Measurements from ENCODE around the gene DTWD2. TPM values are rescaled to one million over a fixed set of nuclear protein-coding genes. Genes with fewer than 3 reads are reported as not detected.
"Not testable (repeated sequence)": the region's sequence is repeated elsewhere in the genome, so short reads cannot be mapped to it uniquely, and the experiment has no call there.

The DTWD2 gene
- total RNA-seq, 2 donors from 2014 or later, result 3.8 to 4.0 TPM

- DNase-seq (ENCODE audit: low spot score in 2 of 2) (no peak), ATAC-seq (no peak)
- Mint-ChIP-seq H3K27ac (no peak overlapping the region), H3K9me3 (peaks cover 10 to 12% of the 10 kb centered on the region in 2 donors), H3K36me3 (peaks cover 10 to 16% of the 10 kb centered on the region in 2 donors)
These were observed 19.4 kb downstream of the DTWD2 start for GRCh38 chr5:118968925-118969375.

DNA sequence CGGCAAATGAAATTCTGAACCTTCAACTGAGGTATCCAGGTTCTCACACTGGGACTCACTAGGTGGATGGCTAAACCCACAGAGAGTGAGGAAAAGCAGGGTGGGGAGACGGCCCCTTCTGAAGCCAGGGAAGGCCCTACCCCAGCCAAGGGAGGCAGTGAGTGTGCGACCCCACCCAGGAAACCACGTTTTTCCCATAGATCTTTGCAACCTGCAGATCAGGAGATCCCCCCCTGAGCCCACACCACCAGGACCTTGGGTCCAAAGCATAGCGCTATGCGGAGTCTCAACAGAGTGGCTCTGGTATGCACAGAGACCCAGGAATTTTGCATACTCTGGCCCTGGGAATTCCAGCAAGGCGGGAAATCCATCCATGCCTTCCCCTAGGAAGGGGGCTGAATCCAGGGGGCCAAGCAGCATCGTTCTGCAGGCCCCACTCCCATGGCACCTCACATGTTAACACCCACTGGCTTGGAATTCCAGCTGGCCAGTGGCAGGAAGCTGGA, 19.9 kb downstream of the DTWD2 start:
- Mint-ChIP-seq H3K9me3 (peaks cover 6 to 12% of the 10 kb centered on the region in 2 donors), H3K27ac (no peak overlapping the region), H3K36me3 (peaks cover 7 to 13% of the 10 kb centered on the region in 2 donors)
- DNase-seq (ENCODE audit: low spot score in 2 of 2) (no peak), ATAC-seq (no peak)

DNA sequence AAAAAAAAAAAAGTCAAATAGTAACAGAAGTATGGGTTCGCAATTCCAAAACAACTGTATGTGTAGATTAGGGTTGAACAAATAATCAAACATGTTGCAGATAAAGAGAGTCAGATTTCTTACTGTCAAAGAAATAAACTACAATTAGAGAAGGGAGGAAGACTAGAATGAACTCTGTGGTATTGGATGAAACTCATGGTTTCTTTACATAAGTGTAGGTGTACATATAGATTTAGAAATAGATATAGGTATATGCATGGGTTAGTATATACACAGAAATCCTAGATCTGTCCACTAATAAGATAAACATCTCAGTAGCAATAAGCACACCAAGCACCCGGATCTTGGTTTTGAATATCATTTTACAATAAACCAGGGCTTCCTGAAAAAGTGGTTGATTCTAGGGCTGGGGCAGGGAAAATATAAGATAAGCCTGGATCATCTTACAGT, 21.3 kb downstream of the DTWD2 start:
- ATAC-seq (no peak), DNase-seq (ENCODE audit: low spot score in 2 of 2) (no peak)
- peaks cover 5% of the 10 kb centered on the region in 2 donors for H3K9me3 Mint-ChIP-seq
- H3K27ac Mint-ChIP-seq, result no peak overlapping the region
- H3K36me3 Mint-ChIP-seq, result peaks cover 0 to 4% of the 10 kb centered on the region in 2 donors

DNA sequence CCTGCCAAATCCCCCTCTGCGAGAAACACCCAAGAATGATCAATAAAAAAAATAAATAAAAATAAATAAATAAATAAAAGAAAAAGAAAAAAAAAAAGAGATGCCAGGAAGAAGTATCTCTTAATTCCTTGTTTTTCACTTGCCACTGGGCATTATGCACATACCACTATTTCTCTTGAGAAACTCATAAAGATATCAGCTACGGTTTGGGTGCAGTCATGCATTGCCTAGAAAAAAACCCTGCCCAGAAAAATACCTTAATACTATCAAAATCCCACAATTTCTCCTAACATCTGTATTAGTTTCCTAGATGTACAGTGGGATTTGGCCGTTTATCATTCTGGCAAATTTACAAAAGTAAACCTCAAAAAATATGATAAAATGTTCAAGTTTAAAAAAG, 22.5 kb downstream of the DTWD2 start:
- ATAC-seq (no peak), DNase-seq (ENCODE audit: low spot score in 2 of 2) (no peak)
- no peaks in the 10 kb centered on the region for H3K9me3 Mint-ChIP-seq
- no peak overlapping the region for H3K27ac Mint-ChIP-seq
- H3K36me3 Mint-ChIP-seq, result peaks cover 0 to 4% of the 10 kb centered on the region in 2 donors

GRCh38 chr5:118964970-118965369, 23.4 kb downstream of the DTWD2 start:
- not testable (repeated sequence) for H3K27ac Mint-ChIP-seq; H3K36me3 Mint-ChIP-seq; ATAC-seq; H3K9me3 Mint-ChIP-seq; DNase-seq (ENCODE audit: low spot score in 2 of 2)

DNA sequence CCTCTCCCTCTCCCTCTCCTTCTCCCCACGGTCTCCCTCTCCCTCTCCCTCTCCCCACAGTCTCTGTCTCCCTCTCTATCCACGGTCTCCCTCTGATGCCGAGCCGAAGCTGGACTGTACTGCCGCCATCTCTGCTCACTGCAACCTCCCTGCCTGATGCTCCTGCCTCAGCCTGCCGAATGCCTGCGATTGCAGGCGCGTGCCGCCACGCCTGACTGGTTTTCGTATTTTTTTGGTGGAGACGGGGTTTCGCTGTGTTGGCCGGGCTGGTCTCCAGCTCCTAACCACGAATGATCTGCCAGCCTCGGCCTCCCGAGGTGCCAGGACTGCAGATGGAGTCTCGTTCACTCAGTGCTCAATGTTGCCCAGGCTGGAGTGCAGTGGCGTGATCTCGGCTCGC, 24.0 kb downstream of the DTWD2 start:
- H3K27ac Mint-ChIP-seq; DNase-seq (ENCODE audit: low spot score in 2 of 2); H3K36me3 Mint-ChIP-seq; ATAC-seq; H3K9me3 Mint-ChIP-seq: not testable (repeated sequence)

DNA sequence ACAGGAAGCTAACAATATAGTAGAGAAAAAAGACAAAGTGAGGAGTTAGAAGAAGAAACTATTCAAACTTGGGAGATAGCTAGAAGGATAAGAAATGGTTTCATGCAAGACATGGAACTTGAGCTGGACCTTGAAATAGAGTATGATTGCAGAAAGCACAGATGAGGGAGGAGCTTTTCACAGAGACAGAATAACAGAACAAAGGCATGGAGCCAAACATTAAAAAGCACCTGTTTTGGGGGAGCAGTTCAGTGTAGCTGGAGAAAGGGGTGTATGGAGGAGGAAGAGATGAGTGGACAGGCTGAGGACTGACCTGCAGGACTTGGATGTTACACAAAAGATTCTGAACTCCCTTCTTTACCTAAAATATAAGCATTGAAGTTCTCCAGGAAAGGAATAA, 25.2 kb downstream of the DTWD2 start:
- H3K9me3 Mint-ChIP-seq, result no peaks in the 10 kb centered on the region
- no peak for DNase-seq (ENCODE audit: low spot score in 2 of 2)
- H3K36me3 Mint-ChIP-seq, result peaks cover 4 to 6% of the 10 kb centered on the region in 2 donors
- no peak for ATAC-seq
- H3K27ac Mint-ChIP-seq, result no peak overlapping the region

- Mint-ChIP-seq H3K36me3 (peaks cover 2 to 8% of the 10 kb centered on the region in 2 donors), H3K27ac (no peak overlapping the region), H3K9me3 (no peaks in the 10 kb centered on the region)
- DNase-seq (ENCODE audit: low spot score in 2 of 2) (no peak), ATAC-seq (no peak)
These were observed 27.8 kb downstream of the DTWD2 start for GRCh38 chr5:118960557-118960956.

GRCh38 chr5:118956727-118957126, 31.6 kb downstream of the DTWD2 start:
- H3K27ac Mint-ChIP-seq, result no peak overlapping the region
- peaks cover 0 to 12% of the 10 kb centered on the region in 2 donors for H3K36me3 Mint-ChIP-seq
- ATAC-seq, result no peak
- DNase-seq (ENCODE audit: low spot score in 2 of 2), result no peak
- no peaks in the 10 kb centered on the region for H3K9me3 Mint-ChIP-seq

DNA sequence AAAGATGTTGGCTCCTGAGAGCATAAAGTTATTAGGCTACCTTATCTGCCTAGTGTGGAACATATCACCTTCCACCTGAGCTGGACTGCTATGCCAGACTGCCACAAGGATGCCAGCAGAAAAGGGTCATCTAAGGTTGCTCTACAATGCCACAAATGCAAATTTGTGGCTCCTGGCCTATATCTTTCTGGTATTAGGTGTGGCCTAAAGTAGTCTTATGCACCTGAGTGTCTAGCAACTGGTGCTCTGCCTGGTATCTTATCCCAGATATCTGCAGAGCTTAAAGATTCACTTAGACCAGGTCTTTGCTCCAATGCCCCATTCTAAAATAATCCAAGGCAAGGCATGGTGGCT, 34.7 kb downstream of the DTWD2 start:
- DNase-seq (ENCODE audit: low spot score in 2 of 2), result no peak
- ATAC-seq, result no peak
- Mint-ChIP-seq H3K9me3 (no peaks in the 10 kb centered on the region), H3K36me3 (peaks cover 0 to 16% of the 10 kb centered on the region in 2 donors), H3K27ac (no peak overlapping the region)

DNA sequence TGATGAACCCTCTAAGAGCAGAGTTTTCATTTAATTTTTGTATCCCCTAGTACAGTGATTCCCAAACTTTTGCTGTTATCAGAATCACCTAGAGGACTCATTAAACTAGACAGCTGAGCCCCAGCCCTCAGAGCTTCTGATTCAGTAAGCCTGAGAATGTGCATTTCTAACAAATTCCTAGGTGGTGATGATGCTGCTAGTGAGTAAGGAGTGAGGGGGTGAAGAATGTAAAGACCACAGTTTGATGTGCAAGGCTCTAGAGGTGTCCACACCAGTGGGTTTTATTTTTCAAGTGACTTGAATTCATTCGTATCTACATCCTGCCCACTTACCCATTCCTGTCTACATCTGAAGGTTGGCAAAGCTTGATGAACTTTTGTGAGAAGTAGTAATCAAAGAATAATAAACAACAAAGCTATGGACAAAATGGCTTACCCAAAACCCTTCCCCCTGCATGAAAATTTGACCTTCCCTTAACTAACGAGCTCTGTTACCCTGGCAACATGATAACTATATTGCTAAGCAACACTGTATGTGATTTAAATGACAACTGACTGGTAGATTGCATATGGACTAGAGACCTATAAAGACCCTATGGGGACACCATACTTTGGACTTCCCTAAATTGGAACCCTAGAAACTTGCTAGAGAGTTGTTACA, 35.2 kb downstream of the DTWD2 start:
- ATAC-seq, result no peak
- Mint-ChIP-seq H3K9me3 (no peaks in the 10 kb centered on the region), H3K36me3 (peaks cover 0 to 11% of the 10 kb centered on the region in 2 donors), H3K27ac (no peak overlapping the region)
- no peak for DNase-seq (ENCODE audit: low spot score in 2 of 2)

DNA sequence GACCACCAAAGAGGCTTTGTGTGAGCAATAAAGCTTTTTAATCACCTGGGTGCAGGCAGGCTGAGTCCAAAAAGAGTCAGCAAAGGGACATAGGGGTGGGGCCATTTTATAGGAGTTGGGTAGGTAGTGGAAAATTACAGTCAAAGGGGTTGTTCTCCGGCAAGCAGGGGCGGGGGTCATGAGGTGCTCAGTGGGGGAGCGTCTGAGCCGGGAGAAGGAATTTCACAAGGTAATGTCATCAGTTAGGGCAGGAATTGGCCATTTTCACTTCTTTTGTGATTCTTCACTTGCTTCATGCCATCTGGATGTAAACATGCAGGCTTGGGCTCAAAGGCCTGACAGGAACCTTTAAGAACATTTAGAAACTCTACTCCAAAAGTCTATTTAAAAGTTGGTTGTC, 36.0 kb downstream of the DTWD2 start:
- H3K36me3 Mint-ChIP-seq; H3K27ac Mint-ChIP-seq; ATAC-seq; H3K9me3 Mint-ChIP-seq; DNase-seq (ENCODE audit: low spot score in 2 of 2): not testable (repeated sequence)

GRCh38 chr5:118950354-118950753, 38.0 kb downstream of the DTWD2 start:
- ATAC-seq; H3K27ac Mint-ChIP-seq; H3K9me3 Mint-ChIP-seq; H3K36me3 Mint-ChIP-seq; DNase-seq (ENCODE audit: low spot score in 2 of 2): not testable (repeated sequence)

DNA sequence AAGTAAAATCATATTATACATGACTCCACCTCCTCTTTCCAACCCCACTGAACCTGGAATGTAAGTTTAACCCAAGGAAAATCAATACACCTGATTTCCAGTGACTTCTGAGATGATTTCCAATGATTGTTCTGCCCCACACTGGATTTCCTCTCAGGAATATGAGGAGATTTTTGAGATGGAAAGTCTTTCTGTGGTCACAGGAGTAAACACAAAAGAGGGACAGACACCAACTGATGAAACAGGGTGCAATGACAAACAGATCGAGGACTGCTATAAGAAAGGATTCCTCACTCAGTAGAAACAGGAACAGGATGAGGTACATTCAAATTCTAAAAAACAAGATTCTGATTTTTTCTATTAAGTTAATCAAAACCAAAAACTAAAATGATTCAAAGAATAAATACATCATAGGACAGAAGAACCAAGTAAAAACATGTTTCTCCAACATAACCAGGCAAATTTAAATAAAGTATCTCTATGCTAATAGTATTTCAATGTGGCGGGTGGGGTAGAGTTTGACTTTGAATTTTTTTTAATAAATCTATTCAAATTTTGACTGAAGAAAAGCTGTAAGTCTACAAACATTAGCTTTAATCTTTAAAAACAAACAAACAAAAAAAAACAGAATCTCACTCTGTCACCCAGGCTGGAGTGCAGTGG, 42.1 kb downstream of the DTWD2 start:
- ATAC-seq (no peak), DNase-seq (ENCODE audit: low spot score in 2 of 2) (no peak)
- H3K27ac Mint-ChIP-seq, result no peak overlapping the region
- H3K36me3 Mint-ChIP-seq, result peaks cover 0 to 5% of the 10 kb centered on the region in 2 donors
- no peaks in the 10 kb centered on the region for H3K9me3 Mint-ChIP-seq

DNA sequence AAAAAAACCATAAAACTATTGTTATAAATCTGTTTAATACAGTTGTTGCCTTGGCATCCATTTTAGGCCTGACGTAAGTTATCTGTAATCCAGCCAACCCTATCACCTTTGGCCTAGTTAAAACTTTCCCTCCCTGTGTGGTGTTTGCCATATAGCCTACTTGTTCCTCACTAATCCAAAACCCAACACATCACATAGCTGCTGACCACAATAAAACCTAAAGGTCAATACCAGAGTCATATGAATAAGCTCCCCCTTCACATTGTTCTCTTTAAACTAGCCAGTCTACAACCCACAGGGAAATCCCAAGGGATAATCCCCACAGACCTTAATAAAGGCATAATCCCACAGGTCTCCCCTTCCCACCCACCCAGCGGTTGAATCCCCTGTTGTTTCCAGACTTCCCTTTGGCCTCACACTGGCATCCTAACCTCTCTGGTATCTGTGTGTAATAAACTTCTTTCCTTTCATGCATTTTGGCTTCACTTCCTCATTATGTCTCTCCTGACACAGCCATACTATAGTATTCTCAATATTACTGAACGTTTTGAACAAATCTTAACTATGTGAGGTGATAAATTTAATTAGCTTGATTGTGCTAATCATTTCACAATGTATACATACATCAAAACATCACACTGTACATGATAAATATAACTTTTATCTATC, 50.8 kb downstream of the DTWD2 start:
- H3K9me3 Mint-ChIP-seq, result no peaks in the 10 kb centered on the region
- ATAC-seq, result peak in 1 of 2 donors; percentile 51

GRCh38 chr5:118933703-118934102, 54.6 kb downstream of the DTWD2 start:
- ATAC-seq (no peak), DNase-seq (ENCODE audit: low spot score in 2 of 2) (no peak)
- Mint-ChIP-seq H3K36me3 (peaks cover 0 to 8% of the 10 kb centered on the region in 2 donors), H3K27ac (no peak overlapping the region), H3K9me3 (no peaks in the 10 kb centered on the region)

More for the DNA sequence above, 50.8 kb downstream of the DTWD2 start:
- Mint-ChIP-seq H3K36me3 (peaks cover 0 to 6% of the 10 kb centered on the region in 2 donors), H3K27ac (no peak overlapping the region)
- DNase-seq (ENCODE audit: low spot score in 2 of 2), result no peak

DNA sequence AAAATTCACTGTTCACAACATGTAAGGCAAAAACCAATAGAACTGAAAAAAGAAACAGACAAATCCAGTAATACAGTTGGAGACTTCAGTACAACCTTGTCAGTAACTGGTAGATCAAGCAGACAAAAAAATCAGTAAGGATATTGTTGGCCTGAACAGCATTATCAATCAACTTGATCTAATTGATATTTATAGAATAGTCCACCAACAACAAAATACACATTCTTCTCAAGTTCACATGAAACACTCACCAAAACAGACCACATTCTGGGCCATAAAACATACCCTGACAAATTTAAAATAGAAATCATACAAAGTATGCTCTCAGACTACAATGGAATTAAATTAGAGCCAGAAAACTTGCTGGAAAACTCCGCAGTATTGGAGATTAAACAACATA, 56.8 kb downstream of the DTWD2 start:
- peaks cover 0 to 8% of the 10 kb centered on the region in 2 donors for H3K36me3 Mint-ChIP-seq
- no peak overlapping the region for H3K27ac Mint-ChIP-seq
- no peak for ATAC-seq
- H3K9me3 Mint-ChIP-seq, result no peaks in the 10 kb centered on the region
- no peak for DNase-seq (ENCODE audit: low spot score in 2 of 2)
